ENCODE results near the gene MAB21L1. TPM values are rescaled to one million over a fixed set of nuclear protein-coding genes. Genes with fewer than 3 reads are reported as not detected.

Gene MAB21L1
- total RNA-seq, 4 donors from 2014 or later: 0.48 to 3.7 (median 0.57) TPM

GRCh38 chr13:35457258-35457657, 19.2 kb downstream of the MAB21L1 start:
- no peaks in the 10 kb centered on the region for H3K36me3 ChIP-seq
- H3K9me3 ChIP-seq: no peaks in the 10 kb centered on the region
- in situ Hi-C loops (cut with MboI; ENCODE audit: low pct_ligation_motif_present in 1 of 4, low pct_unique_long_range_greater_than_20kb in 1 of 4, low sequenced_read_pairs in 3 of 4) (no loop called here), intact Hi-C loops (cut with DNase I; ENCODE audit: low total_unique reads) (no loop called here)
- no peak overlapping the region for H3K27ac ChIP-seq
- no peak for TF ChIP-seq CTCF (IDR thresholded peaks at IDR 0.05)
- TF ChIP-seq POLR2A (IDR thresholded peaks at IDR 0.05): no peak
- no peak for TF ChIP-seq EP300 (IDR thresholded peaks at IDR 0.05; ENCODE audit: low read depth)
- TF ChIP-seq POLR2AphosphoS5 (IDR thresholded peaks at IDR 0.05): no peak
- no peak overlapping the region for H3K4me3 ChIP-seq
- H3K27me3 ChIP-seq: no peaks in the 10 kb centered on the region
- 95 to 97% methylated on average over 3 of the region's 3 CpGs for WGBS, 2 donors (ENCODE audit: low coverage in 1 of 2)
- H3K4me1 ChIP-seq: no peaks in the 10 kb centered on the region
- no peak for DNase-seq

- Histone ChIP-seq H3K27ac (no peak overlapping the region), H3K36me3 (no peaks in the 10 kb centered on the region), H3K27me3 (no peaks in the 10 kb centered on the region), H3K4me3 (no peak overlapping the region), H3K4me1 (no peaks in the 10 kb centered on the region), H3K9me3 (no peaks in the 10 kb centered on the region)
- intact Hi-C loops (cut with DNase I; ENCODE audit: low total_unique reads) (no loop called here), in situ Hi-C loops (cut with MboI; ENCODE audit: low pct_ligation_motif_present in 1 of 4, low pct_unique_long_range_greater_than_20kb in 1 of 4, low sequenced_read_pairs in 3 of 4) (no loop called here)
- WGBS, 2 donors (ENCODE audit: low coverage in 1 of 2): 82 to 85% methylated on average over 1 of the region's 1 CpG
- DNase-seq: no peak
- TF ChIP-seq EP300 (IDR thresholded peaks at IDR 0.05; ENCODE audit: low read depth): no peak
- no peak for TF ChIP-seq POLR2A (IDR thresholded peaks at IDR 0.05)
- no peak for TF ChIP-seq CTCF (IDR thresholded peaks at IDR 0.05)
- no peak for TF ChIP-seq POLR2AphosphoS5 (IDR thresholded peaks at IDR 0.05)
Observed at GRCh38 chr13:35455022-35455421, 21.5 kb downstream of the MAB21L1 start.

GRCh38 chr13:35449821-35450220, 26.7 kb downstream of the MAB21L1 start:
- DNase-seq: no peak
- Histone ChIP-seq H3K27me3 (no peaks in the 10 kb centered on the region), H3K36me3 (no peaks in the 10 kb centered on the region), H3K9me3 (no peaks in the 10 kb centered on the region), H3K27ac (no peak overlapping the region), H3K4me1 (peaks cover 0 to 12% (median 2%) of the 10 kb centered on the region in 4 donors), H3K4me3 (no peak overlapping the region)
- 91 to 95% methylated on average over 2 of the region's 2 CpGs for WGBS, 2 donors (ENCODE audit: low coverage in 1 of 2)
- intact Hi-C loops (cut with DNase I; ENCODE audit: low total_unique reads): no loop called here
- TF ChIP-seq EP300 (IDR thresholded peaks at IDR 0.05; ENCODE audit: low read depth) (no peak), CTCF (IDR thresholded peaks at IDR 0.05) (no peak)
- in situ Hi-C loops (cut with MboI; ENCODE audit: low pct_ligation_motif_present in 1 of 4, low pct_unique_long_range_greater_than_20kb in 1 of 4, low sequenced_read_pairs in 3 of 4): no loop called here

GRCh38 chr13:35448465-35448864, 28.0 kb downstream of the MAB21L1 start:
- Histone ChIP-seq H3K27me3 (no peaks in the 10 kb centered on the region), H3K9me3 (no peaks in the 10 kb centered on the region), H3K27ac (no peak overlapping the region), H3K4me1 (peaks cover 0 to 12% (median 2%) of the 10 kb centered on the region in 4 donors), H3K4me3 (no peak overlapping the region), H3K36me3 (no peaks in the 10 kb centered on the region)
- no peak for DNase-seq
- intact Hi-C loops (cut with DNase I; ENCODE audit: low total_unique reads): no loop called here
- in situ Hi-C loops (cut with MboI; ENCODE audit: low pct_ligation_motif_present in 1 of 4, low pct_unique_long_range_greater_than_20kb in 1 of 4, low sequenced_read_pairs in 3 of 4): no loop called here
- no peak for TF ChIP-seq CTCF (IDR thresholded peaks at IDR 0.05)
- no peak for TF ChIP-seq POLR2A (IDR thresholded peaks at IDR 0.05)
- TF ChIP-seq POLR2AphosphoS5 (IDR thresholded peaks at IDR 0.05): peak in 2 of 3 donors; percentile 8 to 42
- TF ChIP-seq EP300 (IDR thresholded peaks at IDR 0.05; ENCODE audit: low read depth): no peak
- 21 to 40% methylated on average over 1 of the region's 1 CpG for WGBS, 2 donors (ENCODE audit: low coverage in 1 of 2)

Data from transverse colon (tissue), 4 donors.